ENCODE measurements around the gene TTPAL. TPM values are rescaled to one million over a fixed set of nuclear protein-coding genes. Genes with fewer than 3 reads are reported as not detected.

Gene TTPAL
- total RNA-seq, 1 experiment from 2014 or later: 28.5 TPM

GRCh38 chr20:44480097-44480496 is 4.4 kb downstream of the TTPAL start:
- Histone ChIP-seq H3K4me1 (replicated peaks; ENCODE audit: insufficient read depth) (peaks cover 13% of the 10 kb centered on the region), H3K9me3 (ENCODE audit: insufficient read depth, low read depth) (no peaks in the 10 kb centered on the region), H4K20me1 (ENCODE audit: insufficient read depth) (no peaks in the 10 kb centered on the region), H3K4me2 (no peak overlapping the region), H3K27ac (no peak overlapping the region), H3K27me3 (ENCODE audit: insufficient read depth, low read depth) (no peaks in the 10 kb centered on the region), H3K4me3 (no peak overlapping the region), H3K79me2 (ENCODE audit: low read depth) (peaks cover 15% of the 10 kb centered on the region), H3K9me2 (ENCODE audit: insufficient read depth) (no peaks in the 10 kb centered on the region), H2AFZ (no peak overlapping the region), H3K36me3 (ENCODE audit: low read depth) (no peaks in the 10 kb centered on the region), H3F3A (ENCODE audit: insufficient read depth, low read depth) (peaks cover 6% of the 10 kb centered on the region; the same call in 1 of the 2 replicates)
- ChIA-PET POLR2A (ENCODE audit: unreplicated experiment) (interaction anchor here (0.7 kb wide), 1 partner anchor 9 kb away, joined by 3 read pairs; no protein-coding TSS in a partner anchor), CTCF (no interaction called here)
- DNase-seq: no peak
- intact Hi-C loops (cut with micrococcal nuclease; ENCODE audit: unreplicated experiment): no loop called here
- no TSS peak for BruUV-seq (replicated peaks)
- TF ChIP-seq EZH2 (IDR thresholded peaks at IDR 0.05; ENCODE audit: low read depth): no peak
- TF ChIP-seq, protein P1, sequence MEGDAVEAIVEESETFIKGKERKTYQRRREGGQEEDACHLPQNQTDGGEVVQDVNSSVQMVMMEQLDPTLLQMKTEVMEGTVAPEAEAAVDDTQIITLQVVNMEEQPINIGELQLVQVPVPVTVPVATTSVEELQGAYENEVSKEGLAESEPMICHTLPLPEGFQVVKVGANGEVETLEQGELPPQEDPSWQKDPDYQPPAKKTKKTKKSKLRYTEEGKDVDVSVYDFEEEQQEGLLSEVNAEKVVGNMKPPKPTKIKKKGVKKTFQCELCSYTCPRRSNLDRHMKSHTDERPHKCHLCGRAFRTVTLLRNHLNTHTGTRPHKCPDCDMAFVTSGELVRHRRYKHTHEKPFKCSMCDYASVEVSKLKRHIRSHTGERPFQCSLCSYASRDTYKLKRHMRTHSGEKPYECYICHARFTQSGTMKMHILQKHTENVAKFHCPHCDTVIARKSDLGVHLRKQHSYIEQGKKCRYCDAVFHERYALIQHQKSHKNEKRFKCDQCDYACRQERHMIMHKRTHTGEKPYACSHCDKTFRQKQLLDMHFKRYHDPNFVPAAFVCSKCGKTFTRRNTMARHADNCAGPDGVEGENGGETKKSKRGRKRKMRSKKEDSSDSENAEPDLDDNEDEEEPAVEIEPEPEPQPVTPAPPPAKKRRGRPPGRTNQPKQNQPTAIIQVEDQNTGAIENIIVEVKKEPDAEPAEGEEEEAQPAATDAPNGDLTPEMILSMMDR (conservative IDR thresholded peaks at IDR 0.05): no peak

GRCh38 chr20:44481719-44482416 is 6.2 kb downstream of the TTPAL start:
- Histone ChIP-seq H2AFZ (no peak overlapping the region), H3K4me3 (no peak overlapping the region), H3K4me2 (no peak overlapping the region), H3K27ac (no peak overlapping the region), H3K36me3 (ENCODE audit: low read depth) (no peaks in the 10 kb centered on the region), H3K79me2 (ENCODE audit: low read depth) (peaks cover 5% of the 10 kb centered on the region; the same call in 1 of the 2 replicates), H3F3A (ENCODE audit: insufficient read depth, low read depth) (peaks cover 11% of the 10 kb centered on the region; the same call in 1 of the 2 replicates), H3K27me3 (ENCODE audit: insufficient read depth, low read depth) (no peaks in the 10 kb centered on the region), H4K20me1 (ENCODE audit: insufficient read depth) (no peaks in the 10 kb centered on the region), H3K9me3 (ENCODE audit: insufficient read depth, low read depth) (no peaks in the 10 kb centered on the region), H3K9me2 (ENCODE audit: insufficient read depth) (no peaks in the 10 kb centered on the region), H3K4me1 (replicated peaks; ENCODE audit: insufficient read depth) (peaks cover 4% of the 10 kb centered on the region; the same call in 1 of the 2 replicates)
- TF ChIP-seq, protein P1 (conservative IDR thresholded peaks at IDR 0.05): no peak
- TF ChIP-seq EZH2 (IDR thresholded peaks at IDR 0.05; ENCODE audit: low read depth): no peak
- POLR2A ChIA-PET (ENCODE audit: unreplicated experiment): no interaction called here
- CTCF ChIA-PET: interaction anchor here (0.7 kb wide), 1 partner anchor 35 kb away, joined by 4 read pairs; no protein-coding TSS in a partner anchor
- DNase-seq: no peak
- intact Hi-C loops (cut with micrococcal nuclease; ENCODE audit: unreplicated experiment): no loop called here
- BruUV-seq (replicated peaks): no TSS peak

DNA sequence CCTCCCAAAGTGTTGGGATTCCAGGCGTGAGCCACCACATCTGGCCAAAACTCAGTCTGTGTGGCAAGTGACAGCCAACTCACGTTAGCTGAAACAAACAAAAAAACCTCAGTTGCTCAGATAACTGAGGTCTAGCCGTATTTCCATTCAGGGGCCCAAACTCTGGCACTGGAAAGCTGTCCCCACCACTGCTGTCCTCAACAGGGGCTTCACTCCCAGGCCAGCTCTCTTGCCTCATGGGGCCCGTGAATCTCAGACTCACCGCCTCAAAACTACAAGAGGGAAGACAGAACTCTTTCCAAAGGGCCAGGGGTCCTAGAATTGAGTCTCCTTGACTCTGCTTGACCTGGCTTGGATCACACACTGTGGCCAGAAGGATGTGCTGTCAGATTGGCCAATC is 7.4 kb downstream of the TTPAL start:
- no peaks in the 10 kb centered on the region for H3K4me1 ChIP-seq (replicated peaks; ENCODE audit: insufficient read depth)
- BruUV-seq (replicated peaks): no TSS peak
- no peaks in the 10 kb centered on the region for H3K9me2 ChIP-seq (ENCODE audit: insufficient read depth)
- DNase-seq: no peak
- TF ChIP-seq, protein P1 (conservative IDR thresholded peaks at IDR 0.05): no peak
- TF ChIP-seq EZH2 (IDR thresholded peaks at IDR 0.05; ENCODE audit: low read depth): no peak
- peaks cover 8% of the 10 kb centered on the region; the same call in 1 of the 2 replicates for H3F3A ChIP-seq (ENCODE audit: insufficient read depth, low read depth)
- no peaks in the 10 kb centered on the region for H3K27me3 ChIP-seq (ENCODE audit: insufficient read depth, low read depth)
- intact Hi-C loops (cut with micrococcal nuclease; ENCODE audit: unreplicated experiment): no loop called here
- H2AFZ ChIP-seq: no peak overlapping the region
- no peaks in the 10 kb centered on the region for H3K9me3 ChIP-seq (ENCODE audit: insufficient read depth, low read depth)
- CTCF ChIA-PET: no interaction called here
- no peaks in the 10 kb centered on the region for H4K20me1 ChIP-seq (ENCODE audit: insufficient read depth)
- no peak overlapping the region for H3K4me3 ChIP-seq
- no peak overlapping the region for H3K27ac ChIP-seq
- H3K4me2 ChIP-seq: no peak overlapping the region
- H3K36me3 ChIP-seq (ENCODE audit: low read depth): peaks cover 2% of the 10 kb centered on the region; the same call in 1 of the 2 replicates
- no peaks in the 10 kb centered on the region for H3K79me2 ChIP-seq (ENCODE audit: low read depth)
- POLR2A ChIA-PET (ENCODE audit: unreplicated experiment): interaction anchor here (0.8 kb wide), 1 partner anchor 91 kb away, joined by 5 read pairs; no protein-coding TSS in a partner anchor

Measured in PC-9 (cell line).